Spleen (tissue), 7 donors: ENCODE results near the gene REV3L.

Experiments used
- CTCF ChIP-seq, 11 experiments: fragments of 200-600 bp in 7 of 11; fragments of 450-650 bp in 4 of 11; sonication (generic) in 4 of 11; IDR thresholded peaks in 8 of 11; conservative IDR thresholded peaks in 3 of 11; 1 replicate in 7 of 11; 2 replicates in 4 of 11; pipeline versions ENCODE4 v1.4.0 to v1.8.0; 2016 to 2021; ENCODE audit warnings: antibody characterized with exemption in 11 of 11, inconsistent platforms in 4 of 11, mild to moderate bottlenecking in 1 of 11
- POLR2A ChIP-seq, 3 donors: fragments of 450-650 bp; IDR thresholded peaks; one replicate each; pipeline ENCODE4 v1.5.1; 2017; ENCODE audit warnings: antibody characterized with exemption in 3 of 3, mild to moderate bottlenecking in 1 of 3
- POLR2AphosphoS5 ChIP-seq, 3 donors: sonication (generic); formaldehyde crosslinking; IDR thresholded peaks; one replicate each; pipeline ENCODE4 v1.5.1; 2017; ENCODE audit warnings: antibody characterized with exemption in 3 of 3
- donor health status: DM: no; HTN: no; CAD: no; lungs with moderate emphysema.
- donor health status: DM: no; HTN: no; CAD: no.
- donor health status: DM: no; HTN: no; CAD: no.

GRCh38 chr6:111522393-111523020 lies 39.5 kb upstream of the REV3L start:
- TF ChIP-seq CTCF (IDR thresholded peaks at IDR 0.05 in 8 of 11, conservative IDR thresholded peaks at IDR 0.05 in 3 of 11) (no peak), POLR2AphosphoS5 (IDR thresholded peaks at IDR 0.05) (no peak), POLR2A (IDR thresholded peaks at IDR 0.05) (no peak)
